Common myeloid progenitor, CD34-positive (primary cell): ENCODE measurements around the gene SLC29A1.

Experiments used
- CTCF ChIA-PET: fragments of 350-600 bp; sonication (Branson Sonifier 250); formaldehyde crosslinking; loops from one replicate; lab custom pipeline; 2021; ENCODE audit warnings: antibody characterized with exemption; lab: Charles Lee
- POLR2A ChIA-PET: fragments of 350-600 bp; sonication (Branson Sonifier 250); formaldehyde crosslinking; loops from one replicate; lab custom pipeline; 2021; ENCODE audit warnings: antibody characterized with exemption; lab: Charles Lee
- DNase-seq, 3 donors: peaks; one replicate each; pipeline versions ENCODE4 v3.0.0 to v3.0.0-alpha.2; 2013
- H3K27ac ChIP-seq, 2 experiments: 1 replicate in 1 of 2; 2 replicates in 1 of 2; pipeline ENCODE4 v1.7.0; 2013; ENCODE audit warnings: inconsistent platforms in 2 of 2, low read length in 2 of 2, mild to moderate bottlenecking in 2 of 2, low read depth in 1 of 2, moderate library complexity in 1 of 2; ENCODE audit not compliant: severe bottlenecking in 2 of 2, insufficient read depth in 1 of 2, poor library complexity in 1 of 2
- H3K27me3 ChIP-seq, 5 experiments: replicated peaks in 2 of 5; 1 replicate in 3 of 5; 2 replicates in 2 of 5; pipeline versions ENCODE4 v1.6.1 to v1.7.0; 2013; ENCODE audit warnings: low read length in 4 of 5, mild to moderate bottlenecking in 2 of 5, moderate library complexity in 2 of 5, inconsistent platforms in 1 of 5; ENCODE audit not compliant: insufficient read depth in 5 of 5, control insufficient read depth in 4 of 5
- H3K36me3 ChIP-seq, 4 experiments: 1 replicate in 2 of 4; 2 replicates in 2 of 4; pipeline versions ENCODE4 v1.6.1 to v1.7.0; 2013; ENCODE audit warnings: low read length in 3 of 4, control low read depth in 1 of 4, mild to moderate bottlenecking in 1 of 4; ENCODE audit not compliant: control insufficient read depth in 4 of 4, insufficient read depth in 4 of 4
- H3K4me1 ChIP-seq, 4 experiments: 1 replicate in 3 of 4; 2 replicates in 1 of 4; pipeline versions ENCODE4 v1.6.1 to v1.7.1; 2013; ENCODE audit warnings: low read length in 3 of 4, mild to moderate bottlenecking in 3 of 4, control low read depth in 1 of 4, inconsistent platforms in 1 of 4, moderate library complexity in 1 of 4; ENCODE audit not compliant: control insufficient read depth in 4 of 4, insufficient read depth in 4 of 4; ENCODE audit errors: control extremely low read depth in 1 of 4
- H3K4me3 ChIP-seq, 7 experiments: 1 replicate in 4 of 7; 2 replicates in 3 of 7; pipeline versions ENCODE4 v1.5.1 to v1.7.0; 2013; ENCODE audit warnings: mild to moderate bottlenecking in 7 of 7, low read length in 6 of 7, moderate library complexity in 6 of 7, inconsistent platforms in 2 of 7, low read depth in 2 of 7, control low read depth in 1 of 7; ENCODE audit not compliant: insufficient read depth in 4 of 7, control insufficient read depth in 1 of 7; ENCODE audit errors: extremely low read depth in 1 of 7
- H3K9me3 ChIP-seq, 5 experiments: 1 replicate in 4 of 5; 2 replicates in 1 of 5; pipeline versions ENCODE4 v1.6.1 to v1.7.1; 2013; ENCODE audit warnings: low read length in 4 of 5, mild to moderate bottlenecking in 2 of 5, inconsistent platforms in 1 of 5, low read depth in 1 of 5, moderate library complexity in 1 of 5; ENCODE audit not compliant: control insufficient read depth in 4 of 5, insufficient read depth in 2 of 5; ENCODE audit errors: control extremely low read depth in 1 of 5
- WGBS: methylation state at CpG from one replicate; pipeline ENCODE4 v1.1.5; 2013; ENCODE audit not compliant: insufficient coverage; 5-methylcytosine and 5-hydroxymethylcytosine counted together

SLC29A1 gene

GRCh38 chr6:44245912-44246662, 22.7 kb downstream of the SLC29A1 start:
- Histone ChIP-seq H3K27ac (peak overlapping the region; percentile 88 to 96), H3K9me3 (no peaks in the 10 kb centered on the region), H3K4me3 (peak overlapping the region; percentile 67 to 100 (median 97)), H3K27me3 (no peaks in the 10 kb centered on the region), H3K4me1 (peaks cover 13 to 39% (median 31%) of the 10 kb centered on the region in 4 experiments), H3K36me3 (peaks cover 19 to 33% (median 23%) of the 10 kb centered on the region in 4 experiments)
- DNase-seq, result peak; percentile 80 to 88 (median 85)
- POLR2A ChIA-PET, result interaction anchor here (0.6 to 3.4 kb wide), 14 partner anchors 8 to 1133 kb away, joined by 3 to 42 read pairs (median 4); partner anchors contain the start of genes MAD2L1BP, NFKBIE, SLC29A1 and SLC35B2
- under 1% methylated on average over 59 of the region's 62 CpGs for WGBS
- CTCF ChIA-PET, result interaction anchor here (0.6 to 6.3 kb wide), 15 partner anchors 8 to 93 kb away, joined by 3 to 32 read pairs (median 4); partner anchors contain the start of gene SLC35B2

- Histone ChIP-seq H3K36me3 (peaks cover 19 to 40% (median 30%) of the 10 kb centered on the region in 4 experiments), H3K4me3 (peak within 1 kb of the TSS; percentile 67 to 100 (median 97)), H3K27me3 (no peaks in the 10 kb centered on the region), H3K4me1 (peaks cover 13 to 39% (median 31%) of the 10 kb centered on the region in 4 experiments), H3K9me3 (no peaks in the 10 kb centered on the region), H3K27ac (peak within 1 kb of the TSS; percentile 88 to 96)
- CTCF ChIA-PET, result interaction anchor here (0.6 to 6.3 kb wide), 8 partner anchors 11 to 74 kb away, joined by 3 to 32 read pairs (median 6); partner anchors contain the start of gene SLC35B2
- 0% methylated on average over 27 of the region's 34 CpGs for WGBS
- DNase-seq, result peak; percentile 98 to 99 (median 99)
- POLR2A ChIA-PET, result interaction anchor here (0.5 to 3.4 kb wide), 12 partner anchors 9 to 611 kb away, joined by 3 to 42 read pairs (median 5); partner anchors contain the start of genes MAD2L1BP, NFKBIE, SLC29A1 and SLC35B2
Observed at GRCh38 chr6:44246663-44247337, 23.4 kb downstream of the SLC29A1 start, which contains the start of gene HSP90AB1. Gene HSP90AB1, plus strand, starts transcription at chr6:44247101. Its CDS starts 1,529 bp downstream, at chr6:44248630.

GRCh38 chr6:44247338-44248302, 24.2 kb downstream of the SLC29A1 start:
- peak; percentile 86 to 94 (median 91) for DNase-seq
- ChIA-PET CTCF (interaction anchor here (0.6 to 6.3 kb wide), 10 partner anchors 10 to 75 kb away, joined by 3 to 32 read pairs (median 4); partner anchors contain the start of gene SLC35B2), POLR2A (interaction anchor here (0.5 to 3.4 kb wide), 12 partner anchors 8 to 90 kb away, joined by 3 to 42 read pairs (median 5); partner anchors contain the start of genes NFKBIE, SLC29A1 and SLC35B2)
- Histone ChIP-seq H3K27ac (peak overlapping the region; percentile 88 to 96), H3K4me1 (peaks cover 13 to 39% (median 31%) of the 10 kb centered on the region in 4 experiments), H3K27me3 (no peaks in the 10 kb centered on the region), H3K9me3 (no peaks in the 10 kb centered on the region), H3K36me3 (peaks cover 19 to 45% (median 35%) of the 10 kb centered on the region in 4 experiments), H3K4me3 (peak overlapping the region; percentile 67 to 100 (median 97))
- WGBS, result 0% methylated on average over 28 of the region's 52 CpGs

GRCh38 chr6:44248579-44248978, 25.2 kb downstream of the SLC29A1 start:
- WGBS, result no CpG with 5 or more reads among the region's 1 CpG
- POLR2A ChIA-PET, result no interaction called here
- peak overlapping the region; percentile 88 to 96 for H3K27ac ChIP-seq
- peaks cover 23 to 55% (median 43%) of the 10 kb centered on the region in 4 experiments for H3K36me3 ChIP-seq
- H3K27me3 ChIP-seq, result no peaks in the 10 kb centered on the region
- H3K9me3 ChIP-seq, result no peaks in the 10 kb centered on the region
- no peak for DNase-seq
- peaks cover 13 to 39% (median 31%) of the 10 kb centered on the region in 4 experiments for H3K4me1 ChIP-seq
- CTCF ChIA-PET, result interaction anchor here (0.7 to 3.7 kb wide), 3 partner anchors 9 to 24 kb away, joined by 3 to 15 read pairs (median 4); partner anchors contain the start of gene SLC35B2
- H3K4me3 ChIP-seq, result peak overlapping the region in 6 of 7 experiments; percentile 96 to 100 (median 98)

- Histone ChIP-seq H3K27me3 (no peaks in the 10 kb centered on the region), H3K4me3 (peak overlapping the region in 6 of 7 experiments; percentile 32 to 98 (median 96)), H3K27ac (peak overlapping the region in 1 of 2 experiments; percentile 96), H3K36me3 (peaks cover 28 to 61% (median 48%) of the 10 kb centered on the region in 4 experiments), H3K9me3 (no peaks in the 10 kb centered on the region), H3K4me1 (peaks cover 13 to 41% (median 31%) of the 10 kb centered on the region in 4 experiments)
- ChIA-PET CTCF (interaction anchor here (0.7 to 3.7 kb wide), 5 partner anchors 8 to 61 kb away, joined by 3 to 15 read pairs (median 4); partner anchors contain the start of gene SLC35B2), POLR2A (no interaction called here)
- no peak for DNase-seq
- WGBS, result 90% methylated on average over 6 of the region's 9 CpGs
Observed at GRCh38 chr6:44249082-44249748, 25.8 kb downstream of the SLC29A1 start.
